Mesendoderm (in vitro differentiated cells): Measurements from ENCODE around the gene GADD45A.
A peak's percentile ranks its signal among the peaks of the same experiment; 100 is the strongest.

Source experiments
- DNase-seq: peaks from one replicate; pipeline ENCODE4 v3.0.0; 2013
- H2AK5ac ChIP-seq: 2 replicates; pipeline ENCODE4 v1.6.1; 2013; ENCODE audit warnings: low read length, inconsistent platforms
- H2BK120ac ChIP-seq: 2 replicates; pipeline ENCODE4 v1.6.1; 2013; ENCODE audit warnings: low read depth, mild to moderate bottlenecking, low read length, moderate library complexity, mixed read lengths
- H2BK15ac ChIP-seq: replicated peaks from 2 replicates; pipeline ENCODE4 v1.6.1; 2013; ENCODE audit warnings: low read depth, mild to moderate bottlenecking, moderate library complexity
- H2BK5ac ChIP-seq: 2 replicates; pipeline ENCODE4 v1.6.1; 2013; ENCODE audit warnings: low read length, inconsistent platforms
- H3K18ac ChIP-seq: 2 replicates; pipeline ENCODE4 v1.6.1; 2013; ENCODE audit warnings: mild to moderate bottlenecking, low read length, mixed read lengths
- H3K23ac ChIP-seq: one replicate; pipeline ENCODE4 v1.6.1; 2013; ENCODE audit warnings: low read length
- H3K27ac ChIP-seq: 2 replicates; pipeline ENCODE4 v1.5.1; 2013; ENCODE audit warnings: low read depth, mild to moderate bottlenecking, inconsistent platforms, low read length, moderate library complexity
- H3K27me3 ChIP-seq: 2 replicates; pipeline ENCODE4 v1.6.1; 2013; ENCODE audit warnings: low read length, control low read depth, mild to moderate bottlenecking, inconsistent platforms; ENCODE audit not compliant: insufficient read depth, poor library complexity
- H3K36me3 ChIP-seq: 2 replicates; pipeline ENCODE4 v1.6.1; 2013; ENCODE audit warnings: low read length, inconsistent platforms; ENCODE audit not compliant: control insufficient read depth, insufficient read depth
- H3K4ac ChIP-seq: one replicate; pipeline ENCODE4 v1.6.1; 2013; ENCODE audit warnings: low read depth, mild to moderate bottlenecking, low read length, moderate library complexity
- H3K4me1 ChIP-seq: 2 replicates; pipeline ENCODE4 v1.6.1; 2013; ENCODE audit warnings: low read depth, low read length, inconsistent platforms; ENCODE audit not compliant: control insufficient read depth
- H3K4me2 ChIP-seq: 2 replicates; pipeline ENCODE4 v1.6.1; 2013; ENCODE audit warnings: low read length
- H3K4me3 ChIP-seq: 2 replicates; pipeline ENCODE4 v1.5.1; 2013; ENCODE audit warnings: mild to moderate bottlenecking, low read length
- H3K56ac ChIP-seq: one replicate; pipeline ENCODE4 v1.6.1; 2013; ENCODE audit warnings: low read length
- H3K79me1 ChIP-seq: 2 replicates; pipeline ENCODE4 v1.6.1; 2013; ENCODE audit warnings: low read length, inconsistent platforms
- H3K79me2 ChIP-seq: 2 replicates; pipeline ENCODE4 v1.6.1; 2013; ENCODE audit warnings: mild to moderate bottlenecking, low read length; ENCODE audit not compliant: control insufficient read depth, insufficient read depth
- H3K9ac ChIP-seq: 2 replicates; pipeline ENCODE4 v1.6.1; 2013; ENCODE audit warnings: low read length, inconsistent platforms
- H4K5ac ChIP-seq: one replicate; pipeline ENCODE4 v1.6.1; 2013; ENCODE audit warnings: low read length
- H4K8ac ChIP-seq: one replicate; pipeline ENCODE4 v1.6.1; 2013; ENCODE audit warnings: low read depth, mild to moderate bottlenecking, control low read depth, low read length, moderate library complexity
- WGBS: extraction: QIAGEN DNeasy Blood & Tissue Kit; methylation state at CpG from one replicate; pipeline ENCODE4 v1.1.7; 2013; ENCODE audit warnings: low lambda C conversion rate, missing lambda C conversion rate; ENCODE audit not compliant: insufficient coverage; ENCODE audit errors: extremely low coverage; 5-methylcytosine and 5-hydroxymethylcytosine counted together

GADD45A gene

DNA sequence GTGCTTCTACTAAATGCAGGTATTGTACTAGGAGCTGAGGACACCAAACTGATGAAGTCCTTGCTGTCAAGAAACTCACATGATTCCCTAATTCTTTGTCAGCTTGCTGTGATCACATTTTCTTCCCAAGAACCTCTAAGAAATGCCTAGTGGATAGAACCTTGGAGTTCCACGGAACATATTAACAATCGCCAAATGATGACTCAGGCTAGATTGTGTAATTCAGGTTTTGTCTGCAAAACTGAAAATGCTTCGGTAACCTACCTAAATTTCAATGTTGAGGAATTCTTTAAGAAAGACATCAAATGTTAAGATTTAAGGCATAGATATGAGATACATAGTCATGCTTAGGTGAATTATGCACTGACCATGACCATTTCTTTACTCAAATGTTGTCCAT lies 1.7 kb upstream of the GADD45A start:
- Histone ChIP-seq H3K56ac (no peak overlapping the region), H4K5ac (no peak overlapping the region), H3K23ac (no peak overlapping the region), H3K79me1 (peaks cover 4% of the 10 kb centered on the region), H3K27ac (no peak overlapping the region), H3K4ac (no peak overlapping the region), H3K4me2 (no peak overlapping the region), H2BK5ac (no peak overlapping the region), H2AK5ac (no peak overlapping the region), H3K18ac (no peak overlapping the region), H3K4me1 (no peaks in the 10 kb centered on the region), H3K9ac (no peak overlapping the region), H2BK15ac (no peak overlapping the region), H2BK120ac (no peak overlapping the region), H3K79me2 (peaks cover 20% of the 10 kb centered on the region), H3K36me3 (no peaks in the 10 kb centered on the region), H4K8ac (no peak overlapping the region), H3K4me3 (no peak overlapping the region), H3K27me3 (no peaks in the 10 kb centered on the region)
- WGBS, result no CpG with 5 or more reads among the region's 3 CpGs
- DNase-seq, result no peak

DNA sequence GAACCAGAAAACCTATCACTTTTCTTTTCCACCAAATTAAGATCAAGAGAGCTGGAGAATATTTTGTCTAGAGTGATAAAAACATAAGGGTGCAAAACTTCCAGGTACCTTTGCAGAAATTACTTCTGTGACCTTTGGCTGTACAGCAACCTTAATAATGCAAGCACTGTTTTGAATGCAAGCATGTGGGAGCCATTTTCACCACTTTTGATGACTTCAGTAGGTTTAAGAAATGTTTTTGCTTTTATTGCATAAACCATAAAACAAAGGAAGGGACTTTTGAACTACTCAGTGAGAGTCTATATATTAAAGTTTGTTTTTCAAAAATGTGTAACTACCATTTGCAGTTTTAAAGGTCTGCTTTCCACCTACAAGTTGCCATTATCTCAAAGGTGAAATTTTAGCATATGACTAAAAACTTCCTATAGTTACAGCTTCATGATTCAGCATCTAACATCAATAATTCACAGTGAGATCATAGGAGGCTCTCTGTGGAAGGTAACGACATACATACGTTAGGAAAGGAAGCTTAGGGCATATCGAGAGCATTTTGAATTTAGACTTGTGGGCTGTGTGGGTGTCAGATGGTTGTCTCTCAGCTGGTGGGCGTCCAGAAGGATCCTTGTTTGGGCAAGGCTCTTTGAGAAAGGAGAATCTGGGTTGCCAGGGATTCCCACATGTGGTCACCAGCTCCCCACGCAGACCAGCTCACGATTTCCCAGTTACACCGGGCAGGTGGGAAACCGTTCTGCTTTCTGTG lies 1.1 kb upstream of the GADD45A start:
- no peak overlapping the region for H3K23ac ChIP-seq
- no peak overlapping the region for H3K4me2 ChIP-seq
- no peaks in the 10 kb centered on the region for H3K36me3 ChIP-seq
- no peak overlapping the region for H2BK120ac ChIP-seq
- no peak overlapping the region for H4K5ac ChIP-seq
- peak overlapping the region; percentile 51 for H3K56ac ChIP-seq
- H3K27ac ChIP-seq, result no peak overlapping the region
- H3K4me1 ChIP-seq, result no peaks in the 10 kb centered on the region
- H2AK5ac ChIP-seq, result no peak overlapping the region
- no peak overlapping the region for H4K8ac ChIP-seq
- no peaks in the 10 kb centered on the region for H3K27me3 ChIP-seq
- no peak overlapping the region for H2BK5ac ChIP-seq
- H3K79me2 ChIP-seq, result peaks cover 20% of the 10 kb centered on the region
- WGBS, result no CpG with 5 or more reads among the region's 8 CpGs
- H3K9ac ChIP-seq, result peak overlapping the region; percentile 27
- no peak overlapping the region for H2BK15ac ChIP-seq
- no peak overlapping the region for H3K4me3 ChIP-seq
- no peak overlapping the region for H3K4ac ChIP-seq
- H3K18ac ChIP-seq, result no peak overlapping the region
- peaks cover 4% of the 10 kb centered on the region for H3K79me1 ChIP-seq
- no peak for DNase-seq

DNA sequence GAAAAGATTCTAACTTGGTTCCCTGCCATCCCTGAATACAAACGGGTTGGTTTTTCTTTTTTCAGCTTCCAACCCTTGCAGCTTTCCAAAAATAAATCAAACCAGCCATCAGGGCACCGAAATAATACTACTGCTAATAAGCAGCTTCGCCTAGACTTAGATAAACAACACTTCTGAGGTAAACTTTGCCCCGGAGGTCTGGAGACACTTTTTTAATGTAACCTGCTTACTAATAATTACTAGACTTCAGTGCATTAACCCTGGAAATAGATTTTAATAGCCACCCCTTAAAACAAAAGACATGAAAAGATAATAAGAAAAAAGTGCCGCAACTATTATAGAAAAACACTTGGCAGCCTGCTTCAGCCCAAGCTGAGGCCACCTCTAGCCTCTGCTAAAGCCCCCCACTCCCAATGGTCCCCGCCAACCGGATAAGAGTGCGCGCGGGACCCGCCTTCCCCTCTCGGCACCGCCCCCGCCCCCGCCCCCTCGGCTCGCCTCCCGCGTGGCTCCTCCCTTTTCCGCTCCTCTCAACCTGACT lies 405 bp upstream of the GADD45A start:
- Histone ChIP-seq H3K36me3 (no peaks in the 10 kb centered on the region), H2BK5ac (no peak overlapping the region), H3K4me3 (no peak overlapping the region), H3K4me1 (peaks cover 4% of the 10 kb centered on the region), H3K9ac (peak overlapping the region; percentile 27), H4K5ac (no peak overlapping the region), H3K4me2 (no peak overlapping the region), H3K18ac (no peak overlapping the region), H3K79me2 (peaks cover 20% of the 10 kb centered on the region), H3K4ac (no peak overlapping the region), H3K27me3 (no peaks in the 10 kb centered on the region), H3K23ac (no peak overlapping the region), H4K8ac (no peak overlapping the region), H2AK5ac (no peak overlapping the region), H3K27ac (no peak overlapping the region), H2BK15ac (no peak overlapping the region), H3K79me1 (peaks cover 4% of the 10 kb centered on the region), H2BK120ac (no peak overlapping the region), H3K56ac (peak overlapping the region; percentile 51)
- no CpG with 5 or more reads among the region's 20 CpGs for WGBS
- no peak for DNase-seq

DNA sequence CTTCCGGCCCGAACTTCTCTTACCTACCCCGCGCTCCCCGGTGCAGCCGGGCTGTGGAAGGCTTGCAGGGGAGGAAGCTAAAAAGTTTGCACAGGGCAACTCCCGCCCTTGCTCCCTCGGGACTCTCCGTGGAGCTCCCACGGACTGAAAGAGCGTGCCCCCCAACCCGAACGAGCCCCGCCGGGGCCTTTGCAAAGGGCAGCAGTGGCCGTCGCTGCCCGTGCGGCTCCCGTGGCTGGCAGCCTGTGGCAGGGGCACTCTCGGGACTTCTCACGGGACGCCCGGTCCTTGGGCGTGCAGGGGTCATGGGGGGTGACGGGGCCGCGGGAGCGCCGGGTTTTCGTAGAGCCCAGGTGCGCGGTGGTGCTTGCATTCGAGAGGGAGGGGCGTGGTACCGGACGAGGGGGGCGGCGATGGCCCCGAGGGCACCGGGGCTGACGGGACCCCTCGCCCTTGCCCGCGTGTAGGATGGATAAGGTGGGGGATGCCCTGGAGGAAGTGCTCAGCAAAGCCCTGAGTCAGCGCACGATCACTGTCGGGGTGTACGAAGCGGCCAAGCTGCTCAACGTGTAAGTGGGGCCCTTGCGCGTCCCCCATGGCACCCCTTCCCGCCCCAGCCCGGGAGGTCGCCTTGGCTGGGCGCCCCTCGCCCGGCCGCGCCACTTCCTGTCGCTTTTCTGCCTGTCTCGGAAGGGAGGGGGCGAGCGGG lies 711 bp downstream of the GADD45A start:
- Histone ChIP-seq H4K8ac (no peak overlapping the region), H3K36me3 (no peaks in the 10 kb centered on the region), H3K23ac (peak overlapping the region; percentile 98), H3K4me1 (peaks cover 7% of the 10 kb centered on the region), H3K9ac (peak overlapping the region; percentile 99), H3K18ac (peak overlapping the region; percentile 86), H2BK15ac (no peak overlapping the region), H3K27me3 (no peaks in the 10 kb centered on the region), H2AK5ac (no peak overlapping the region), H3K79me2 (peaks cover 20% of the 10 kb centered on the region), H3K4me2 (peak overlapping the region; percentile 23), H2BK5ac (peak overlapping the region; percentile 99), H3K79me1 (peaks cover 4% of the 10 kb centered on the region), H3K27ac (peak overlapping the region; percentile 97), H4K5ac (no peak overlapping the region), H3K56ac (peak overlapping the region; percentile 98), H2BK120ac (peak overlapping the region; percentile 2), H3K4ac (peak overlapping the region; percentile 61), H3K4me3 (peak overlapping the region; percentile 97)
- DNase-seq, result no peak
- WGBS, result no CpG with 5 or more reads among the region's 65 CpGs

DNA sequence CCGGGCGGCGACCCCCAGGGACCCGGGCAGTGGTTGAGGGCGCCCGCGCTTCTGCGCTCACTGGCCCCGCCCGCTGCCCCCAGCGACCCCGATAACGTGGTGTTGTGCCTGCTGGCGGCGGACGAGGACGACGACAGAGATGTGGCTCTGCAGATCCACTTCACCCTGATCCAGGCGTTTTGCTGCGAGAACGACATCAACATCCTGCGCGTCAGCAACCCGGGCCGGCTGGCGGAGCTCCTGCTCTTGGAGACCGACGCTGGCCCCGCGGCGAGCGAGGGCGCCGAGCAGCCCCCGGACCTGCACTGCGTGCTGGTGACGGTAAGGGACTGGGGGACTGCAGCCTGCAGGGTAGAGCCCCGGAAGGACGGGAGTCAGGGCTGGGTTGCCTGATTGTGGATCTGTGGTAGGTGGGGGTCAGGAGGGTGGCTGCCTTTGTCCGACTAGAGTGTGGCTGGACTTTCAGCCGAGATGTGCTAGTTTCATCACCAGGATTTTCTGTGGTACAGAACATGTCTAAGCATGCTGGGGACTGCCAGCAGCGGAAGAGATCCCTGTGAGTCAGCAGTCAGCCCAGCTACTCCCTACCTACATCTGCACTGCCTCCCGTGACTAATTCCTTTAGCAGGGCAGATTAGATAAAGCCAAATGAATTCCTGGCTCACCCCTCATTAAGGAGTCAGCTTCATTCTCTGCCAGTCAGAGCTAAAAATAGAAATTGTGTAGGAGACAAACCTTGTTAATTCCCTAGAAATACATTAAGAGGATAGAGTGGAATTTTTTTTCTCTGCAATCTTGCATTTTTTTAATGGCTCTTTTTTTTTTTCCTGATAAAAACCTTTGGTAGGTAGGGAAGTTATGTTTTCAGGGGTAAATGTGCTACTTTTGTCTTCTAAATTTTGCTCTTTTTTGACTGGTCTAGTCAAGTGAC lies 1.5 kb downstream of the GADD45A start:
- peak overlapping the region; percentile 98 for H3K23ac ChIP-seq
- H2BK5ac ChIP-seq, result peak overlapping the region; percentile 99
- no peak overlapping the region for H4K8ac ChIP-seq
- H3K79me2 ChIP-seq, result peaks cover 20% of the 10 kb centered on the region
- H2AK5ac ChIP-seq, result peak overlapping the region; percentile 71
- no peaks in the 10 kb centered on the region for H3K36me3 ChIP-seq
- WGBS, result no CpG with 5 or more reads among the region's 43 CpGs
- H2BK120ac ChIP-seq, result no peak overlapping the region
- H2BK15ac ChIP-seq, result no peak overlapping the region
- peak overlapping the region; percentile 97 for H3K4me3 ChIP-seq
- H3K56ac ChIP-seq, result peak overlapping the region; percentile 98
- H3K9ac ChIP-seq, result peak overlapping the region; percentile 99
- H3K27ac ChIP-seq, result peak overlapping the region; percentile 97
- H3K79me1 ChIP-seq, result peaks cover 4% of the 10 kb centered on the region
- H3K4ac ChIP-seq, result peak overlapping the region; percentile 48
- peak overlapping the region; percentile 92 for H3K18ac ChIP-seq
- H3K4me1 ChIP-seq, result peaks cover 9% of the 10 kb centered on the region
- peak overlapping the region; percentile 88 for H3K4me2 ChIP-seq
- H3K27me3 ChIP-seq, result no peaks in the 10 kb centered on the region
- peak; percentile 97 for DNase-seq
- no peak overlapping the region for H4K5ac ChIP-seq
